HG02571 (cell line): ENCODE results near the gene RBBP8NL.

ENCODE experiments used
- ATAC-seq: cut with Tn5 transposase; IDR thresholded peaks from one replicate; pipeline ENCODE4 v1.9.1; 2021; ENCODE audit warnings: mild to moderate bottlenecking, moderate library complexity; ENCODE audit not compliant: unreplicated experiment

RBBP8NL gene

GRCh38 chr20:62394248-62395245 lies 32.8 kb downstream of the RBBP8NL start:
- no peak for ATAC-seq

GRCh38 chr20:62393830-62394229 lies 33.5 kb downstream of the RBBP8NL start:
- ATAC-seq: no peak

- ATAC-seq: no peak
These were observed 34.0 kb downstream of the RBBP8NL start for GRCh38 chr20:62393335-62393665.

- no peak for ATAC-seq
These were observed 34.6 kb downstream of the RBBP8NL start for GRCh38 chr20:62392621-62393334.

GRCh38 chr20:62392077-62392418 lies 35.3 kb downstream of the RBBP8NL start:
- no peak for ATAC-seq

GRCh38 chr20:62391165-62392076 lies 35.9 kb downstream of the RBBP8NL start:
- no peak for ATAC-seq

- no peak for ATAC-seq
These were observed 36.8 kb downstream of the RBBP8NL start for GRCh38 chr20:62390317-62391164.

GRCh38 chr20:62389601-62390087 lies 37.7 kb downstream of the RBBP8NL start:
- no peak for ATAC-seq

- no peak for ATAC-seq
These were observed 38.3 kb downstream of the RBBP8NL start for GRCh38 chr20:62388839-62389600.

GRCh38 chr20:62387933-62388635 lies 39.3 kb downstream of the RBBP8NL start:
- ATAC-seq: no peak

GRCh38 chr20:62387219-62387913 lies 40.0 kb downstream of the RBBP8NL start:
- no peak for ATAC-seq

GRCh38 chr20:62386383-62387218 lies 40.7 kb downstream of the RBBP8NL start, which contains the start of gene RPS21:
RPS21 (plus strand) TSS chr20:62387103; CDS start chr20:62387339, 236 bp downstream.
- ATAC-seq: peak; percentile 81

GRCh38 chr20:62382306-62383198 lies 44.8 kb downstream of the RBBP8NL start:
- ATAC-seq: peak; percentile 49

- no peak for ATAC-seq
These were observed 45.5 kb downstream of the RBBP8NL start for GRCh38 chr20:62381842-62382241.

- no peak for ATAC-seq
These were observed 46.0 kb downstream of the RBBP8NL start for GRCh38 chr20:62381202-62381797.

- no peak for ATAC-seq
These were observed 49.1 kb downstream of the RBBP8NL start for GRCh38 chr20:62378215-62378614.
